SK-N-SH treated with all-trans-retinoic acid at 6 μM for 48 hours (cell line): ENCODE results near the gene FGF14.

Experiments used
- ATAC-seq: fragments of 200-7000 bp; cut with Tn5 transposase; 3 replicates; pipeline ENCODE4 v1.9.1; 2020; ENCODE audit warnings: mild to moderate bottlenecking, moderate library complexity
- BACH2 ChIP-seq: fragments of 250-450 bp; sonication (Bioruptor Pico); IDR thresholded peaks from 2 replicates; pipeline ENCODE4 v1.9.0; 2021; ENCODE audit warnings: mild to moderate bottlenecking, borderline replicate concordance
- CSDC2 ChIP-seq: fragments of 250-450 bp; sonication (Bioruptor Pico); IDR thresholded peaks from 2 replicates; pipeline ENCODE4 v1.5.0; 2020; ENCODE audit warnings: mild to moderate bottlenecking, moderate library complexity
- ESRRG ChIP-seq: fragments of 250-450 bp; sonication (Bioruptor Pico); IDR thresholded peaks from 2 replicates; pipeline ENCODE4 v1.6.1; 2021; ENCODE audit warnings: mild to moderate bottlenecking
- GLIS3 ChIP-seq: fragments of 250-450 bp; sonication (Bioruptor Pico); IDR thresholded peaks from 2 replicates; pipeline ENCODE4 v1.5.0; 2020; ENCODE audit warnings: mild to moderate bottlenecking, moderate library complexity
- ISL1 ChIP-seq: fragments of 250-450 bp; sonication (Bioruptor Pico); IDR thresholded peaks from 2 replicates; pipeline ENCODE4 v2.1.2; 2022; ENCODE audit warnings: mild to moderate bottlenecking, moderate library complexity
- PPARA ChIP-seq: fragments of 250-450 bp; sonication (Bioruptor Pico); IDR thresholded peaks from 2 replicates; pipeline ENCODE4 v1.5.0; 2020; ENCODE audit warnings: mild to moderate bottlenecking, borderline replicate concordance
- RARB ChIP-seq: fragments of 250-450 bp; sonication (Bioruptor Pico); IDR thresholded peaks from 2 replicates; pipeline ENCODE4 v1.8.0; 2021; ENCODE audit warnings: mild to moderate bottlenecking, moderate library complexity
- SNAI2 ChIP-seq: fragments of 250-450 bp; sonication (Bioruptor Pico); IDR thresholded peaks from 2 replicates; pipeline ENCODE4 v1.5.0; 2020; ENCODE audit warnings: mild to moderate bottlenecking, moderate library complexity
- TCF4 ChIP-seq: fragments of 250-450 bp; sonication (Bioruptor Pico); IDR thresholded peaks from 2 replicates; pipeline ENCODE4 v1.8.0; 2021; ENCODE audit warnings: mild to moderate bottlenecking, moderate library complexity, borderline replicate concordance
- TOX ChIP-seq: fragments of 250-450 bp; sonication (Bioruptor Pico); IDR thresholded peaks from 2 replicates; pipeline ENCODE4 v1.8.0; 2021; ENCODE audit warnings: mild to moderate bottlenecking, moderate library complexity, borderline replicate concordance
- ZC3H10 ChIP-seq: fragments of 250-450 bp; sonication (Bioruptor Pico); IDR thresholded peaks from 2 replicates; pipeline ENCODE4 v1.5.1; 2021; ENCODE audit warnings: mild to moderate bottlenecking, moderate library complexity
- ZFP3 ChIP-seq: fragments of 250-450 bp; sonication (Bioruptor Pico); IDR thresholded peaks from 2 replicates; pipeline ENCODE4 v1.5.0; 2020; ENCODE audit warnings: mild to moderate bottlenecking, moderate library complexity
- ZFP30 ChIP-seq: fragments of 450-650 bp; formaldehyde crosslinking; IDR thresholded peaks from 2 replicates; pipeline ENCODE4 v1.5.0; 2022; ENCODE audit warnings: mild to moderate bottlenecking, moderate library complexity
- ZNF565 ChIP-seq: fragments of 450-650 bp; formaldehyde crosslinking; conservative IDR thresholded peaks from 2 replicates; pipeline ENCODE4 v1.5.0; 2020; ENCODE audit warnings: low read depth, mild to moderate bottlenecking, moderate library complexity
- ZNF70 ChIP-seq: fragments of 450-650 bp; formaldehyde crosslinking; IDR thresholded peaks from 2 replicates; pipeline ENCODE4 v1.5.0; 2020; ENCODE audit warnings: mild to moderate bottlenecking, moderate library complexity
- ZNF8 ChIP-seq: fragments of 450-650 bp; formaldehyde crosslinking; IDR thresholded peaks from 2 replicates; pipeline ENCODE4 v1.5.0; 2020; ENCODE audit warnings: mild to moderate bottlenecking, moderate library complexity
- TF ChIP-seq, protein P1 (sequence below): fragments of 250-450 bp; sonication (Bioruptor Pico); IDR thresholded peaks from 2 replicates; pipeline ENCODE4 v1.5.0; 2020; ENCODE audit warnings: mild to moderate bottlenecking, moderate library complexity
- TF ChIP-seq, protein P2 (sequence below): fragments of 250-450 bp; sonication (Bioruptor Pico); IDR thresholded peaks from 2 replicates; pipeline ENCODE4 v1.8.0; 2021; ENCODE audit warnings: low read depth, mild to moderate bottlenecking, moderate library complexity, borderline replicate concordance
- TF ChIP-seq, protein P3 (sequence below): fragments of 250-450 bp; sonication (Bioruptor Pico); IDR thresholded peaks from 2 replicates; pipeline ENCODE4 v1.8.0; 2020; ENCODE audit warnings: mild to moderate bottlenecking, moderate library complexity, borderline replicate concordance
- TF ChIP-seq, protein P4 (sequence below): fragments of 250-450 bp; sonication (Bioruptor Pico); IDR thresholded peaks from 2 replicates; pipeline ENCODE4 v1.5.1; 2020; ENCODE audit warnings: low read depth, mild to moderate bottlenecking, moderate library complexity

Gene FGF14

DNA sequence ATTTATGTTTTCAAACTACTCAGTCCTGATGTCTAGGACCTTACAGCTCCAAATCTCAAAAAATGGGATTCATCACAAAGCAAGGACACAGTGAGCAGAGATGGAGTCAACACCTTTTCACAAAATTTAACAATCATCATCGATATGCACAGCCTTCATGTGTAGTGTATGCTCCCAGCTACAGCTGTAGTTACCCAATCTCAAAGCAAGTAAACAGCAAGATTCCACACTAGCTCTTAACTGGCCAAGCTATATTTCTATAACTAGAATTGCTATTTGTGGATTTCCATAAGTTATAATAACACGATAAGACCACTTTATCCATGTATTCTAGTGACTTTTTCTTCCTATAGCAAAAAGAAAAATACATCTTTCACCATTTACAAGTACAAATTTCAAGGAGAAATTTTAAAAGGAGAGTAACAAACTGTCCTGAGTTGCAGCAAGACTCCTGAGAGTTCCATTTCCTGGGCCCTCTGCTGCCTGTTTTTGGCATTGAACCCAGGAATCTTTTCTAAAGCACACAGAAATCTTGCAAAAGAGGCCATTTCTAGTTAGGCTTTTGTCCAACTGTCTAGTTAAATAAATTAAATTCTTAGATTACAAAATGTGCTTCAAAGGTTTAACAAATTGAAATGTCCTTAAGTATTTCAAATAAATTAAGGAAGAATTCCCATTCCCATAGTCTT lies 460.6 kb downstream of the FGF14 start:
- TF ChIP-seq ISL1 (0 out of 2 replicates have a peak, but pooled peaks have one; percentile 21), ZFP30 (no peak)
- ATAC-seq: peak; percentile 74

DNA sequence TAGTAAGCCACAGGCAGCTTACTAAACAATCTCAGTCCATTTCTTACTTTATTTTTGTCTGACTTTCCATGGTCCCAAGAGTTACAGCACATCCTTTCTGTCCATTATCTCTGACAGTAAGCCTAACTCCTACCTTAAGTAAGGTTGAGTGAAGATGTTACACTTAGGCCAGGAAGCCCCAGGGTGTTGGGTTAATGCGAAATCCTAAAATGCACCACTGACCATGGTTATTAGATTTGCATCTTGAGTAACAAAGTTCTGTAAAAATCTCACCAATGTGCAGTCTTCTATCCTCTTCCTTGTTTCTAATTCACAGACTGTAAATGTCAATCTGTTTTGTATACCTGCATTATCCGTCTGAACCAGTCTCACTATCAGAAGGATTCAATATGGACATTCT lies 462.5 kb downstream of the FGF14 start:
- ATAC-seq: no peak
- TF ChIP-seq PPARA (CRISPR knock-in tag) (no peak), TCF4 (CRISPR knock-in tag) (no peak), ZC3H10 (CRISPR knock-in tag) (no peak), RARB (no peak), GLIS3 (CRISPR knock-in tag) (no peak), BACH2 (CRISPR knock-in tag) (no peak), SNAI2 (CRISPR knock-in tag) (no peak), ESRRG (no peak), ISL1 (no peak), CSDC2 (CRISPR knock-in tag) (no peak)
- TF ChIP-seq, protein P1, sequence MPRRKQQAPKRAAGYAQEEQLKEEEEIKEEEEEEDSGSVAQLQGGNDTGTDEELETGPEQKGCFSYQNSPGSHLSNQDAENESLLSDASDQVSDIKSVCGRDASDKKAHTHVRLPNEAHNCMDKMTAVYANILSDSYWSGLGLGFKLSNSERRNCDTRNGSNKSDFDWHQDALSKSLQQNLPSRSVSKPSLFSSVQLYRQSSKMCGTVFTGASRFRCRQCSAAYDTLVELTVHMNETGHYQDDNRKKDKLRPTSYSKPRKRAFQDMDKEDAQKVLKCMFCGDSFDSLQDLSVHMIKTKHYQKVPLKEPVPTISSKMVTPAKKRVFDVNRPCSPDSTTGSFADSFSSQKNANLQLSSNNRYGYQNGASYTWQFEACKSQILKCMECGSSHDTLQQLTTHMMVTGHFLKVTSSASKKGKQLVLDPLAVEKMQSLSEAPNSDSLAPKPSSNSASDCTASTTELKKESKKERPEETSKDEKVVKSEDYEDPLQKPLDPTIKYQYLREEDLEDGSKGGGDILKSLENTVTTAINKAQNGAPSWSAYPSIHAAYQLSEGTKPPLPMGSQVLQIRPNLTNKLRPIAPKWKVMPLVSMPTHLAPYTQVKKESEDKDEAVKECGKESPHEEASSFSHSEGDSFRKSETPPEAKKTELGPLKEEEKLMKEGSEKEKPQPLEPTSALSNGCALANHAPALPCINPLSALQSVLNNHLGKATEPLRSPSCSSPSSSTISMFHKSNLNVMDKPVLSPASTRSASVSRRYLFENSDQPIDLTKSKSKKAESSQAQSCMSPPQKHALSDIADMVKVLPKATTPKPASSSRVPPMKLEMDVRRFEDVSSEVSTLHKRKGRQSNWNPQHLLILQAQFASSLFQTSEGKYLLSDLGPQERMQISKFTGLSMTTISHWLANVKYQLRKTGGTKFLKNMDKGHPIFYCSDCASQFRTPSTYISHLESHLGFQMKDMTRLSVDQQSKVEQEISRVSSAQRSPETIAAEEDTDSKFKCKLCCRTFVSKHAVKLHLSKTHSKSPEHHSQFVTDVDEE (CRISPR knock-in tag): no peak

DNA sequence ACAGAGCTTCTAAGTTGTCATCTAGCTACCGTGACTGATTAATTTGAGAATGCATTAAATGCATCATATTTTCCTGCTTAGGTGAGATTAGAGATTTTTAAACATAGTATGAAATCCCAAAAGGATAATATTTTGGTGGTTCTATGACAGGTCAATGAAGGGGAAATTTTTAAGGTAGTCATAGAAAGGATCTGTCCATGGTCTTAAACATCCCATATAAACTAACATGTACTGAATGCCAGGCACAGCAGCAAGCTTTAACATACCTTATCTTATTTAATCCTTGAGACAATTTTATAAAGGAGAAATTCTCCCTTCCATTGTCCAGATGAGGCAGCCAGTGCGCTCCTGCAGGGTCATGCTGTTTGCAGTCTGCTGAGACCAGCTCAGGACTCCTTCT lies 466.0 kb downstream of the FGF14 start:
- no peak for TF ChIP-seq PPARA (CRISPR knock-in tag)
- no peak for TF ChIP-seq TOX (CRISPR knock-in tag)
- TF ChIP-seq SNAI2 (CRISPR knock-in tag): no peak
- TF ChIP-seq ISL1: no peak
- TF ChIP-seq, protein P2, sequence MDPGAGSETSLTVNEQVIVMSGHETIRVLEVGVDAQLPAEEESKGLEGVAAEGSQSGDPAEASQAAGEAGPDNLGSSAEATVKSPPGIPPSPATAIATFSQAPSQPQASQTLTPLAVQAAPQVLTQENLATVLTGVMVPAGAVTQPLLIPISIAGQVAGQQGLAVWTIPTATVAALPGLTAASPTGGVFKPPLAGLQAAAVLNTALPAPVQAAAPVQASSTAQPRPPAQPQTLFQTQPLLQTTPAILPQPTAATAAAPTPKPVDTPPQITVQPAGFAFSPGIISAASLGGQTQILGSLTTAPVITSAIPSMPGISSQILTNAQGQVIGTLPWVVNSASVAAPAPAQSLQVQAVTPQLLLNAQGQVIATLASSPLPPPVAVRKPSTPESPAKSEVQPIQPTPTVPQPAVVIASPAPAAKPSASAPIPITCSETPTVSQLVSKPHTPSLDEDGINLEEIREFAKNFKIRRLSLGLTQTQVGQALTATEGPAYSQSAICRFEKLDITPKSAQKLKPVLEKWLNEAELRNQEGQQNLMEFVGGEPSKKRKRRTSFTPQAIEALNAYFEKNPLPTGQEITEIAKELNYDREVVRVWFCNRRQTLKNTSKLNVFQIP (CRISPR knock-in tag): no peak
- TF ChIP-seq ZNF8 (CRISPR knock-in tag): no peak
- TF ChIP-seq, protein P1 (CRISPR knock-in tag): no peak
- TF ChIP-seq, protein P3, sequence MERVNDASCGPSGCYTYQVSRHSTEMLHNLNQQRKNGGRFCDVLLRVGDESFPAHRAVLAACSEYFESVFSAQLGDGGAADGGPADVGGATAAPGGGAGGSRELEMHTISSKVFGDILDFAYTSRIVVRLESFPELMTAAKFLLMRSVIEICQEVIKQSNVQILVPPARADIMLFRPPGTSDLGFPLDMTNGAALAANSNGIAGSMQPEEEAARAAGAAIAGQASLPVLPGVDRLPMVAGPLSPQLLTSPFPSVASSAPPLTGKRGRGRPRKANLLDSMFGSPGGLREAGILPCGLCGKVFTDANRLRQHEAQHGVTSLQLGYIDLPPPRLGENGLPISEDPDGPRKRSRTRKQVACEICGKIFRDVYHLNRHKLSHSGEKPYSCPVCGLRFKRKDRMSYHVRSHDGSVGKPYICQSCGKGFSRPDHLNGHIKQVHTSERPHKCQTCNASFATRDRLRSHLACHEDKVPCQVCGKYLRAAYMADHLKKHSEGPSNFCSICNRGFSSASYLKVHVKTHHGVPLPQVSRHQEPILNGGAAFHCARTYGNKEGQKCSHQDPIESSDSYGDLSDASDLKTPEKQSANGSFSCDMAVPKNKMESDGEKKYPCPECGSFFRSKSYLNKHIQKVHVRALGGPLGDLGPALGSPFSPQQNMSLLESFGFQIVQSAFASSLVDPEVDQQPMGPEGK: no peak
- no peak for TF ChIP-seq ZNF70
- TF ChIP-seq TCF4 (CRISPR knock-in tag): no peak
- TF ChIP-seq RARB: no peak
- TF ChIP-seq BACH2 (CRISPR knock-in tag): no peak
- TF ChIP-seq GLIS3 (CRISPR knock-in tag): no peak
- no peak for TF ChIP-seq ZFP3 (CRISPR knock-in tag)
- no peak for TF ChIP-seq ZNF565 (CRISPR knock-in tag)
- TF ChIP-seq, protein P4, sequence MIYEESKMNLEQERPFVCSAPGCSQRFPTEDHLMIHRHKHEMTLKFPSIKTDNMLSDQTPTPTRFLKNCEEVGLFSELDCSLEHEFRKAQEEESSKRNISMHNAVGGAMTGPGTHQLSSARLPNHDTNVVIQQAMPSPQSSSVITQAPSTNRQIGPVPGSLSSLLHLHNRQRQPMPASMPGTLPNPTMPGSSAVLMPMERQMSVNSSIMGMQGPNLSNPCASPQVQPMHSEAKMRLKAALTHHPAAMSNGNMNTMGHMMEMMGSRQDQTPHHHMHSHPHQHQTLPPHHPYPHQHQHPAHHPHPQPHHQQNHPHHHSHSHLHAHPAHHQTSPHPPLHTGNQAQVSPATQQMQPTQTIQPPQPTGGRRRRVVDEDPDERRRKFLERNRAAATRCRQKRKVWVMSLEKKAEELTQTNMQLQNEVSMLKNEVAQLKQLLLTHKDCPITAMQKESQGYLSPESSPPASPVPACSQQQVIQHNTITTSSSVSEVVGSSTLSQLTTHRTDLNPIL (CRISPR knock-in tag): no peak
- TF ChIP-seq ESRRG: no peak
- no peak for ATAC-seq
